ENCODE data around the gene FAM98B. TPM values are rescaled to one million over a fixed set of nuclear protein-coding genes. Genes with fewer than 3 reads are reported as not detected.

FAM98B gene
- 17.2 TPM for total RNA-seq
- 12.9 TPM for polyA plus RNA-seq (ENCODE audit: insufficient read depth, low read depth, low replicate concordance)
- long read RNA-seq, donor 1, full-length matches to known transcripts = 2 of 2 reads
- long read RNA-seq, donor 1, partial matches to known transcripts = 0 of 2 reads
- long read RNA-seq, donor 1, other reads (novel, unspliced or antisense) = 0 of 2 reads
- long read RNA-seq, donor 2, full-length matches to known transcripts = 6 of 6 reads
- long read RNA-seq, donor 2, partial matches to known transcripts = 0 of 6 reads
- long read RNA-seq, donor 2, other reads (novel, unspliced or antisense) = 0 of 6 reads
- long read RNA-seq, donor 3, full-length matches to known transcripts = 10 of 10 reads
- long read RNA-seq, donor 3, partial matches to known transcripts = 0 of 10 reads
- long read RNA-seq, donor 3, other reads (novel, unspliced or antisense) = 0 of 10 reads
- long read RNA-seq, donor 4, full-length matches to known transcripts = 6 of 6 reads
- long read RNA-seq, donor 4, partial matches to known transcripts = 0 of 6 reads
- long read RNA-seq, donor 4, other reads (novel, unspliced or antisense) = 0 of 6 reads
- long read RNA-seq, donor 5, full-length matches to known transcripts = 3 of 3 reads
- long read RNA-seq, donor 5, partial matches to known transcripts = 0 of 3 reads
- long read RNA-seq, donor 5, other reads (novel, unspliced or antisense) = 0 of 3 reads
- long read RNA-seq, donor 6, full-length matches to known transcripts = 19 of 26 reads
- long read RNA-seq, donor 6, partial matches to known transcripts = 7 of 26 reads
- long read RNA-seq, donor 6, other reads (novel, unspliced or antisense) = 0 of 26 reads
- long read RNA-seq, donor 7, partial matches to known transcripts = 0 of 3 reads
- long read RNA-seq, donor 7, other reads (novel, unspliced or antisense) = 0 of 3 reads
- long read RNA-seq, donor 8, full-length matches to known transcripts = 3 of 3 reads
- long read RNA-seq, donor 8, partial matches to known transcripts = 0 of 3 reads
- long read RNA-seq, donor 8, other reads (novel, unspliced or antisense) = 0 of 3 reads
- long read RNA-seq, donor 9, full-length matches to known transcripts = 3 of 3 reads
- long read RNA-seq, donor 9, partial matches to known transcripts = 0 of 3 reads
- long read RNA-seq, donor 9, other reads (novel, unspliced or antisense) = 0 of 3 reads
- long read RNA-seq, donor 10, full-length matches to known transcripts = 4 of 9 reads
- long read RNA-seq, donor 10, partial matches to known transcripts = 5 of 9 reads
- long read RNA-seq, donor 10, other reads (novel, unspliced or antisense) = 0 of 9 reads

- TF ChIP-seq CTCF (IDR thresholded peaks at IDR 0.05; ENCODE audit: borderline replicate concordance, extremely low read depth, insufficient read depth) = no peak
- Histone ChIP-seq H3K9ac (ENCODE audit: low read length in 3 of 3) (peak within 1 kb of the TSS; percentile 85 to 98 (median 97)), H3K4me1 (ENCODE audit: control insufficient read depth in 2 of 3, insufficient read depth in 2 of 3, low read depth in 1 of 3, low read length in 3 of 3) (peaks cover 0 to 13% (median 3%) of the 10 kb centered on the region in 3 donors), H3K27ac (ENCODE audit: low read depth in 2 of 2, low read length in 2 of 2) (peak within 1 kb of the TSS; percentile 91 to 94), H3K4me3 (ENCODE audit: low read length in 3 of 3) (peak within 1 kb of the TSS; percentile 88 to 98 (median 95)), H3K9me3 (ENCODE audit: control insufficient read depth in 2 of 3, insufficient read depth in 1 of 3, low read length in 3 of 3) (no peaks in the 10 kb centered on the region), H3K27me3 (ENCODE audit: control insufficient read depth, insufficient read depth, low read length) (no peaks in the 10 kb centered on the region), H3K36me3 (ENCODE audit: control insufficient read depth in 2 of 3, insufficient read depth in 3 of 3, low read length in 3 of 3) (no peaks in the 10 kb centered on the region)
- peak; percentile 92 to 96 (median 95) for DNase-seq
- intact Hi-C loops (cut with DNase I) = no loop called here
- no peak for FAIRE-seq
Observed at GRCh38 chr15:38453971-38454695, at the start of gene FAM98B. Gene FAM98B, plus strand, starts transcription at chr15:38454127. Its CDS starts 35 bp downstream, at chr15:38454162.

- Histone ChIP-seq H3K4me1 (ENCODE audit: control insufficient read depth in 2 of 3, insufficient read depth in 2 of 3, low read depth in 1 of 3, low read length in 3 of 3) (no peaks in the 10 kb centered on the region), H3K9me3 (ENCODE audit: control insufficient read depth in 2 of 3, insufficient read depth in 1 of 3, low read length in 3 of 3) (no peaks in the 10 kb centered on the region), H3K27me3 (ENCODE audit: control insufficient read depth, insufficient read depth, low read length) (no peaks in the 10 kb centered on the region), H3K4me3 (ENCODE audit: low read length in 3 of 3) (no peak overlapping the region), H3K27ac (ENCODE audit: low read depth in 2 of 2, low read length in 2 of 2) (no peak overlapping the region), H3K36me3 (ENCODE audit: control insufficient read depth in 2 of 3, insufficient read depth in 3 of 3, low read length in 3 of 3) (no peaks in the 10 kb centered on the region), H3K9ac (ENCODE audit: low read length in 3 of 3) (no peak overlapping the region)
- no peak for TF ChIP-seq CTCF (IDR thresholded peaks at IDR 0.05; ENCODE audit: borderline replicate concordance, extremely low read depth, insufficient read depth)
- intact Hi-C loops (cut with DNase I) = no loop called here
- DNase-seq = peak in 1 of 5 donors; percentile 24
- FAIRE-seq = no peak
Observed at GRCh38 chr15:38406436-38406835, 47.5 kb upstream of the FAM98B start.

GRCh38 chr15:38408576-38408975, 45.4 kb upstream of the FAM98B start:
- no peak overlapping the region for H3K4me3 ChIP-seq (ENCODE audit: low read length in 3 of 3)
- DNase-seq (no peak), FAIRE-seq (no peak)
- intact Hi-C loops (cut with DNase I) = no loop called here
- TF ChIP-seq CTCF (IDR thresholded peaks at IDR 0.05; ENCODE audit: borderline replicate concordance, extremely low read depth, insufficient read depth) = no peak
- no peaks in the 10 kb centered on the region for H3K27me3 ChIP-seq (ENCODE audit: control insufficient read depth, insufficient read depth, low read length)
- H3K9me3 ChIP-seq (ENCODE audit: control insufficient read depth in 2 of 3, insufficient read depth in 1 of 3, low read length in 3 of 3) = no peaks in the 10 kb centered on the region
- no peaks in the 10 kb centered on the region for H3K36me3 ChIP-seq (ENCODE audit: control insufficient read depth in 2 of 3, insufficient read depth in 3 of 3, low read length in 3 of 3)
- no peak overlapping the region for H3K27ac ChIP-seq (ENCODE audit: low read depth in 2 of 2, low read length in 2 of 2)
- H3K4me1 ChIP-seq (ENCODE audit: control insufficient read depth in 2 of 3, insufficient read depth in 2 of 3, low read depth in 1 of 3, low read length in 3 of 3) = no peaks in the 10 kb centered on the region
- no peak overlapping the region for H3K9ac ChIP-seq (ENCODE audit: low read length in 3 of 3)
